NCI-H748 (cell line): ENCODE results near the gene NCAPH2.

Experiments used
- DNase-seq: peaks from one replicate; lab custom pipeline; 2025; ENCODE audit not compliant: unreplicated experiment; lab: John Stamatoyannopoulos, UW

Gene NCAPH2

GRCh38 chr22:50474710-50475651, 33.0 kb upstream of the NCAPH2 start, which contains the start of gene SBF1:
SBF1 (minus strand) TSS chr22:50475035; CDS start chr22:50474840, 195 bp downstream.
- DNase-seq: peak; percentile 92

GRCh38 chr22:50475652-50476002, 32.4 kb upstream of the NCAPH2 start:
- DNase-seq: no peak

- no peak for DNase-seq
Measured at GRCh38 chr22:50476868-50477267, 31.2 kb upstream of the NCAPH2 start.

- DNase-seq: no peak
Measured at GRCh38 chr22:50477923-50478322, 30.1 kb upstream of the NCAPH2 start.

- no peak for DNase-seq
Measured at GRCh38 chr22:50479721-50480120, 28.3 kb upstream of the NCAPH2 start.

GRCh38 chr22:50481045-50481439, 27.0 kb upstream of the NCAPH2 start:
- DNase-seq: no peak

GRCh38 chr22:50481440-50482106, 26.5 kb upstream of the NCAPH2 start, which contains the start of gene ADM2:
ADM2 (plus strand) TSS chr22:50481543; CDS start chr22:50481848, 305 bp downstream.
- peak; percentile 37 for DNase-seq

- no peak for DNase-seq
Measured at GRCh38 chr22:50482107-50483074, 25.6 kb upstream of the NCAPH2 start.

GRCh38 chr22:50483106-50483505, 24.9 kb upstream of the NCAPH2 start:
- DNase-seq: no peak

GRCh38 chr22:50483556-50483955, 24.5 kb upstream of the NCAPH2 start:
- DNase-seq: no peak

- DNase-seq: no peak
Measured at GRCh38 chr22:50483977-50484853, 23.8 kb upstream of the NCAPH2 start.

GRCh38 chr22:50485221-50486131, 22.5 kb upstream of the NCAPH2 start:
- no peak for DNase-seq

GRCh38 chr22:50486561-50487289, 21.3 kb upstream of the NCAPH2 start, which contains the start of gene MIOX:
MIOX (plus strand) TSS chr22:50486859; CDS start chr22:50486898, 39 bp downstream.
- DNase-seq: no peak

GRCh38 chr22:50487290-50488005, 20.6 kb upstream of the NCAPH2 start:
- DNase-seq: no peak

- no peak for DNase-seq
Measured at GRCh38 chr22:50488006-50488677, 19.9 kb upstream of the NCAPH2 start.

GRCh38 chr22:50488886-50489285, 19.1 kb upstream of the NCAPH2 start:
- DNase-seq: no peak
